Inflammatory macrophage (primary cell): ENCODE data around the gene NDUFS1.
"Not testable (repeated sequence)": the region's sequence is repeated elsewhere in the genome, so short reads cannot be mapped to it uniquely, and the experiment has no call there.

Experiments
- DNase-seq, 2 donors: peaks; one replicate each; pipeline ENCODE4 v3.0.0-alpha.2; 2020 to 2022
- total RNA-seq, 18 experiments: gene quantifications; one replicate each; lab custom pipeline; 2026; ENCODE audit warnings: mixed read lengths in 6 of 18, inconsistent platforms in 2 of 18; lab: John Stamatoyannopoulos, UW

The NDUFS1 gene
- 105 to 300 (median 240) reads per million in 18 experiments for total RNA-seq

DNA sequence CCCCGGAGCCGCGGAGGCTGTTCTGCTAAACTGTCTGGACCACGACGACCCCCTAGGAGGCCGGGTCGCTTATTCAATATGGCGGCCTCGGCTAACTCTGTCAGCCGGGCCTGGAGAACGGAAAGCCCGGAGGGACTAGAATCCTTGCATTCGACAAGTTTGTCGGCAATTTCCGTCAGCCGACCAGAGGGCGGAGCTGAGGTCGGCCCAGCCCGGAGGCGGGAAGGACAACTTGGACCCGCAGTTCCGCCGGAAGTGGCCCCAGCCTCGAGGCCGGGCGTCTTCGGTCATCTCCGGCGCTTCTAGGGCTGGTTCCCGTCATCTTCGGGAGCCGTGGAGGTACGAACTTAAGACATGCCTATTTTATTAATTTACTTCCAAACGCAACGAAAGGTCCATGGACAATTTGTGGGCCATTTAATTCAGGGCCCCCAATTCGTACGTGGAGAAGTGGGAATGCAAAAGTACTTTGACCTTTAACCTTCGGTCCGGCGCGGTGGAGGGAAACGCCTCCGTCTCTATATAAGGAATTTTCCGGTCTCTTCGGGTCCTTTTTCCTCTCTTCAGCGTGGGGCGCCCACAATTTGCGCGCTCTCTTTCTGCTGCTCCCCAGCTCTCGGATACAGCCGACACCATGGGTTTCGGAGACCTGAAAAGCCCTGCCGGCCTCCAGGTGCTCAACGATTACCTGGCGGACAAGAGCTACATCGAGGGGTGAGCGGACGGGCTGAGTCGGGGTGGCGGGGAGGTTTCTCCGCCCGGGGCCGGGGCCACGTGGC lies at the start of gene NDUFS1, which contains the start of gene EEF1B2:
Gene NDUFS1 (minus strand): TSS at position 99 of the 779 bp plus-strand sequence. CDS start 5,766 bp downstream, outside the sequence.
Gene EEF1B2 (plus strand): TSS at position 550 of the 779 bp plus-strand sequence. CDS start 85 bp downstream, at position 635.
- peak; percentile 98 to 99 for DNase-seq

DNA sequence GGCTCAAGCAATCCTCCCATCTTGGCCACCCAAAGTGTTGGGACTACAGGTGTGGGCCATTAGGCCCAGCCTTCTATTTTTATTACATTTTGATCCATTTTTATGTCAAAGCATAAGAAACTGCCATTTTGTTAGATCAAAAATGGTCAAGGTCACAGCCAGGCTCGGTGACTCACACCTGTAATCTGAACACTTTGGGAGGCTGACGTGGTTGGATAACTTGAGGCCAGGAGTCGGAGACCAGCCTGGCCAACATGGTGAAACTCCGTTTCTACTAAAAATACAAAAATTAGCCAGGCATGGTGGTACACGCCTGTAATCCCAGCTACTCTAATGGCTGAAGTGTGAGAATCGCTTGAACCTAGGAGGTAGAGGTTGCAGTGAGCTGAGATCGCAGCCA lies 49.7 kb upstream of the NDUFS1 start:
- DNase-seq: no peak

DNA sequence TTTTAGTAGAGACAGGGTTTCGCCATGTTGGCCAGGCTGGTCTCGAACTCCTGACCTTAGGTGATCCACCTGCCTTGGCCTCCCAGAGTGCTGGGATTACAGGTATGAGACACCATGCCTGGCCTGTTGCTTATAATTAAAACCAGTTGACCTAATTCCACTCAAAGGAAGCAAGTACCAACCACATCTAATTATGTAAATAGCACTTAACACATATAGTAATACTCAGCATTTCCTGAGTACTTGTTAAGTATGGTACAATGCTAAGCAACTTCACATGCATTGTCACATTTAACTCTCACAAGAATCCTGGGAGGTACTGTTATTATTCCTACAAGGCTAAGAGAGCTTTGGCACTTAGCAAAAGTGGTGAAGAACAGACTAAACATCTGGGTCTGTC lies 48.1 kb upstream of the NDUFS1 start:
- not testable (repeated sequence) for DNase-seq

DNA sequence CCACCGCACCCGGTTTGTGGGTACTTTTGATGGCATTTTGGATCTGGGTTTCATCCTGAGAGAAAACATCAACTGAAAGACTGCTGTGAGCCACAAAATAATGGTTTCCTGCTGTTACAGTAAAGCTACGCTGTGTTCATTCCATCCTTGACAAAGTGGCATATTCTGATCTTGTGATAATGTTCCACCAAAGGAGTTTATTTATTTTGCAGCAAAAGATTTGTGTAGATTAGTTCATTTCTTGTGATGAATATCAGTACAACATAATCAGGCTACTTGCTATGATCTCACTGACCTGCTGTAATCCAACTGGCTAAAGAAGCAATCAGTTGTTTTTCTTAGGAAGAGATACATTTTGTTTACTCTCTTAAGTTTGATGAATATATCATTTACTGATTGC lies 45.5 kb upstream of the NDUFS1 start:
- DNase-seq: no peak

DNA sequence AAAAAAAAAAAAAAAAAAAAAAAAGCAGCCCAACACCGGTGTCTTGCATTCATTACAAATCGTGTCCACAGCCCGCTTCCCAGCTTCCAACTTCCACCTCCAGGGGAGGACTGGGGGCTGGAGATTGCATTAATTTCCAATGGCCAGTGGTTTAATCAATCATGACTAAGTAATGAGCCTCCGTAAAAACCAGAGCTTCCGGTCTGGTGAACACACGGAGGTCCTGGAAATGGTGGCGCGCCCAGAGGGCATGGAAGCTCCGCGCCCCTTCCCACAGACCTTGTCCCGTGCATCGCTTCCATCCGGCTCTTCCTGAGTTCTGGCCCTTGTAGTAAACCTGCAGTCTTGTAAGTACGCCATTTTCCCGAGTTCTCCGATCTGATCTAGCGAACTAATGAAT lies 44.1 kb upstream of the NDUFS1 start:
- DNase-seq: no peak

DNA sequence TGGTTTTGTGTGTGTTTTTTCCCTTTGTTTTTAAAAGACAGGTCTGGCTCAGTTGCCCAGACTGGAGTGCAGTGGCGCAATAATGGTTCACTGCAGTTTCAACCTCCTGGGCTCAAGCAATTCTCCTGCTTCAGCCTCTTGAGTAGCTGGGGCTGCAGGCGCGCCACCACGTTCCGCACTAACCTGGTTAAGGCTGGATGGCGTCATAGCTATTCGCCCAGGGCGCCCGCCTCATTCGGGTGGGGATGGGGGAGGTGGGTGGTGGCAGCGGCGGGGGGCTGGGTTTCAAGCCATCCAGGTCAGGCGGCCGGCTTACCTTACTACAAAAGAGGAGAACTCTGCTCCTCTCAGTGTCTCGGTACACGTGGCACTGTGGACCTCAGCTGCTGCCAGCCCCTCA lies 43.2 kb upstream of the NDUFS1 start:
- no peak for DNase-seq

DNA sequence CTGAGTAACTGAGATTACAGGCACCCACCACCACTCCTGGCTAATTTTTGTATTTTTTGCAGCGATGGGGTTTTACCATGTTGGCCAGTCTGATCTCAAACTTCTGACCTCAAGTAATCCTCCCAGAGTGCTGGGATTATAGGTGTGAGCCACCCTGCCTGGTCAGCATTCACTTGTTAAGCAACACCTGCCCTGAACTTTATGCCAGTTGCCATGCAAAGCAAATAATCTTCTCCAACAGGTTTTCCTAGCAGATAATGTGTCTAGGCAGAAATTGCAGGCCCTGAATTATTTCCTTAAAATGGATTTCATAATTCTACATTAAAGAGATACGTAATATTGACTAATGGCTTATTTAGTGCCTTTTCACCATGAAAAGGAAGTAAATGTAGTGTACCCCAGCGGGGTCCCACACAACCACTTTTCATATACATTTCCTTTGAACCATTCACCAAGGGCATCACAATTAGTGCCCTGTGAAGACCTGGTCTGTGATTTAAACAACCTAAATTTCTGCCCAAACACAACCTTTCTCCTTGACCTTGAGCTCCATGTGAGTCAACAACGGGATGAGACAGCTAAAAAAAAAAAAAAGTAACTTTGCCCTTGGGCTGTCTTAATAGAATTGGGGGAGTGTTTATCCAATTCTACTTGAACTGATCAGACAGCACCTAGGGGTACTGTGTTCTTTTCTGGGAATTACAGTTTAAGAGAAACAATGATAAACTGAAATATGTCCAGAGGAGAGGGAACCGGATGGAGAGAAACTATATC lies 42.0 kb upstream of the NDUFS1 start:
- DNase-seq: no peak

DNA sequence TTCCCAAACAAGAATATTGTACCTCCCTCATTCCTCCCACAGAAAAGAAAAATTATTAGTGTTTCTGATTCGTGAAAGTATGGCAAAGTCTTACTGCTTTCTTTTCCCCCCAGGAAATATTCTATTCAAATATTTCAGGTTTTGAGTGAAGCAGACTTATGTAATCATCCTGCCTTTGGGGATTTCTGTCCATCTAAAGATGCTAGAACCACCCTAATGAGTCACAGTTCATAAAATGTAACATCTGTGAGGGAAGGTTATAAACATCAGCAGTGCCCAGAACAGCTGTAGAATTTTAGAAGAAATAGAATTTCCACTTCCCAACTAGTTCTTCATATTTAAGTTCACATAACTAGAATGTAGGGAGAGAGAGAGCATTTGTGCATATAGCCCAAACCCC lies 39.4 kb upstream of the NDUFS1 start:
- no peak for DNase-seq

DNA sequence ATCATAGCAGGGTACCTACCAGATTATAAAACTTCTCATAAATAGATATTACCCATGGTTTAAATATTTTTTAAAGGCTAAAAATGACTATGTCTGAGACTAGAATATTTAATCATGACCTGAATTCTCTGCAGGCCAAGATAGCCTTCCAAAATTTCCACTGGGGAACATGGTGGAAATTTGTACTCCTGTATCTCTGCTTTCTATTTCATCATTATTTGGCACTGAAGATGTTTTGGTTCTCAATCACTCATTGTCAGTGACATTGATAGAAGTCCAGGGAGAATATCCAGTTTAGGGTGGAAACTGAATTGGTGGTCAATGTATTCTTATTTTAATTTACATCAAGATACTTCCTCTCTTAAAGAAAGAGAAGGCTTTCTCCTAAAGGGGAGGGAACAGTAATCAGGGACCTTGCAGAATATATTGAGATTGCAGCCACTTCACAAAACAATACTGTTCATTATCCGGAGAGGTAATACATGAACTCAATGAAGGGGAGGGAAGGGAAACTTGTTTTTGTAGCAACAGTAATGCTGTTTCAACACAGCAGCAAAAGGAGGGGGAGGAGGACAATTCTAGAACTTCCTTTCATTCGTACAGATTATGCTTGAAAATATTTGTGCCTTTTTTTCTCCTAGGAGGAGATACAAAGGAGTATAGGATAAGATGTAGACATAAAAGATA lies 34.6 kb upstream of the NDUFS1 start:
- DNase-seq: peak; percentile 29 to 31

DNA sequence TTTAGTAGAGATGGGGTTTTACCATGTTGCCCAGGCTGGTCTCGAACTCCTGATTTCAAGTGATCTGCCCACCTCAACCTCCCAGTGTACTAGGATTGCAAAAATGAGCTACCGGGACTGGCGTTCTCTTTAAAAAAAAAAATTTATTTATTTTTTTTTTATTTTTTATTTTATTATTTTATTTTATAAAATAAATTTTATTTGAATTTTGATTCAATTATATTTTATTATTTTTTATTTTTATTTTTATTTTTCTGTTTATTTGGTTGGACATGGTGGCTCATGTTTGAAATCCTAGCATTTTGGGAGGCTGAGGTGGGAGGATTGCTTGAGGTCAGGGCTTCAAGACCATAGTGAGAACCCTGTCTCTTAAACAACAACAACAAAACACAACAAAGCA lies 32.9 kb upstream of the NDUFS1 start:
- DNase-seq: no peak

DNA sequence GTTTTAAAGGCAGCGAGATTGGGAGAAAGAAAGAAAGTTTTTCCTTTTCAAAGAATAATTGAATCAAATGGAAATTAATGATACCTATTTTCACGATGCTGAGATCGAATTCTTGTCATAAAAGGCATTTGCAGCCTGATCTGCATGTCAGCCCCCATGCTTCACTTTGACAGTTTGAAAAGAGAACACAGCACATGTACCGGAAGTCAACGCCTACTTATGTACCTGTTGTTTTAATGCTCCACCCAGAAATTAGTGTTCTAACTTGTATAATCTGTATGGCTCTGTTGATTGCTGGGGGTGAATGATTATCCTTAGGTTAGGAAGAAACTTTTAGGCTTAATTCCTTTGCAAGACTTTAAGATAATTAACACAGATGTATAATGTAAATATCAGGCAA lies 31.4 kb upstream of the NDUFS1 start:
- no peak for DNase-seq

DNA sequence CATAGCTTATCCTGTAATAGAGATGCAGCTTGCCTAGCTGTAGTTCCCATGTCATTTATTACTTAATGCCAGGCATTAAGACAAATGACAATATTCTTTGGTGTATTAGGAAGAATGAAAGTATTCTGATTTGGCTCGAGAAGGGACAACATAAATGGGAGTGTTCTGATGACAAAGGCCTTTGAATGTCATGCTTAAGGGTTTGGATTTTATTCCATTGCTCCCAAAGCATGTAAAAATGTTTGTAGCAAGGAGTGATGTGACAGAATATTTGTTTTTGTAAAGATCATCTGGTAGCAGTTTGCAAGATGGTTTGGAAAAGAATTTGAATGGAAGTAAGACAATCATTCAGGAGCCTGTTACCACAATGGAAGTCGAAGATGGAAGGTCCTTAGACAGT lies 30.9 kb upstream of the NDUFS1 start:
- no peak for DNase-seq

DNA sequence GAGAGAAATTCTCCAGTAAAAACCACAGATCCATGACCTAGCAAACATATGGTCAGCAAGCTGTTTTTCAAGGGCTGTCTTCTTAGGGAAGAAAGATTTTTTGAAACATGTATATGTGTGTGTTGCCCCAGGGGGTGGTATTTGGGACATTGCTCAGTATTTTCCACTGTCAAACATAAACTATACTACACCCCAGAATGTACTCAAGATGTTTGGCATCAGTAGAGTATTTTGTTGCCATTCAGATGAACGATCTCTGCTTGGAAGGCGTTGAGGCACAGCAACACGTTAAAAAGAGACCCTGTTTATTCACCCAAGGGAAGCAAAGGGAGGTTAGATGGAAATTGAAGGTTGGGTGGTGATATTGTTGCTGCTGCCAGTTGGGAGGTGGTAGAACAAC lies 30.4 kb upstream of the NDUFS1 start:
- no peak for DNase-seq

DNA sequence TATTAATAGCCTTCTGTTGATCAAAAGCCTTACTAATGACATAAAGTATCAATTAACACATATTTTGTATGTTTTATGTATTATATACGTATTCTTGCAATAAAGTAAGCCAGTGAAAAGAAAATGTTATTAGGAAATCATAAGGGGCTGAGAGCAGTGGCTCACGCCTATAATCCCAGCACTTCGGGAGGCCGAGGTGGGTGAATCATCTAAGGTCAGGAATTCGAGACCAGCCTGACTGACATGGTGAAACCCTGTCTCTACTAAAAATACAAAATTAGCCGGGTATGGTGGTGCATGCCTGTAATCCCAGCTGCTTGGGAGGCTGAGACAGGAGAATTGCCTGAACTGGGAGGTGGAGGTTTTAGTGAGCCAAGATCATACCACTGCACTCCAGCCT lies 22.3 kb upstream of the NDUFS1 start:
- DNase-seq: not testable (repeated sequence)

DNA sequence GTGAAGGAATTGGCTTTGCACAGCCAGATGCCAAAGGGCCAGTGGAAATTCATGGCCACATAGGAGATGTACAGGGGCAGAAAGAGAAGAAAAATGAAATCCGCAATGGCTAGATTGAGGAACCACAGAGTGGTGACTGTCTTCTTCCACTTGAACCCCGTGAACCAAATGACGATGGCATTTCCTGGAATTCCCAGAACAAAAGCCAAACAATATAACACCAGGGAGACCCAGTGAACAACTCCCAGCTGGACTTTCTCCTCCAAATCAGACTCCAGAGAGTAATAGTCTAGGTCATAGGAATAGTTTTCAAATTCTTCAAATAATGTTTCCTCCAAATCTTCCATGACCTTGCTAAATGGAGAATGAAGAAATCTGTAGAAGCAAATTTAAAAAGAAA lies 17.7 kb upstream of the NDUFS1 start:
- DNase-seq: no peak

DNA sequence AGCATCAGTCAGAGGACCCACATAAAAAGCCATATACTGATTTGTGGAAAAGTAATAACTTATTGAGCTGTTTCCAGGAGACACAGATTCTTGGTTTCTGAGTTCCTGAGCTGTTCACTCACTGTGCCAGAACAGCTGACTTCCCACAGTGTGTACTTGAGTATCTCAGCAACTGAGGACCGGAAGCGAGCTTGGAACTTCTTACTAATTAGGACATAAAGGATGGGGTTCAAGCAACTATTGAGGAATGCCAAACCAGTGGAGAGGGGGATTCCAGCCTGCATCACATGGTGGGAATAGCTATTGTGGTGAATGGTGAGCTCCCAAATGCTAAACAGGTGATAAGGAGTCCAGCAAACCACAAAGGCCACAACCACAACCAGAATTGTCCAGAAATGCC lies 16.9 kb upstream of the NDUFS1 start:
- DNase-seq: no peak

DNA sequence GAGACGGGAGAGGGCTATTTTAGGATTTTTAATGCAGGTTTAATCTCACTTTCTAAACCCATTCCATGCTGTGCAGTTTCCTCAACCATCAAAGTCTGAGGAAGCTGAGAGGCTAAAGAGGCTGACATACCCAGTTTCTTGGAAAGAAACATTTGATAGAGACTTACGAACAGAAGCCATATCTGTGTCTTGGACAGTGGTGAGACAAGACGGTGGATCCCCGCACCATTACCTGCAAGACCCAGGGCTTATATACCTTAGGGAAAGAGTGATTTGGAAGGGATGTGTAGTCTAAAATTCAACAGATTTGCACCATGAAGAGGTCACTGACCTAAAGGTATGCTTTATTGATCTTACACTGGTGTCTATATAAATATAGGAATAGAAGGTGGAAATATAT lies 13.9 kb upstream of the NDUFS1 start:
- no peak for DNase-seq

DNA sequence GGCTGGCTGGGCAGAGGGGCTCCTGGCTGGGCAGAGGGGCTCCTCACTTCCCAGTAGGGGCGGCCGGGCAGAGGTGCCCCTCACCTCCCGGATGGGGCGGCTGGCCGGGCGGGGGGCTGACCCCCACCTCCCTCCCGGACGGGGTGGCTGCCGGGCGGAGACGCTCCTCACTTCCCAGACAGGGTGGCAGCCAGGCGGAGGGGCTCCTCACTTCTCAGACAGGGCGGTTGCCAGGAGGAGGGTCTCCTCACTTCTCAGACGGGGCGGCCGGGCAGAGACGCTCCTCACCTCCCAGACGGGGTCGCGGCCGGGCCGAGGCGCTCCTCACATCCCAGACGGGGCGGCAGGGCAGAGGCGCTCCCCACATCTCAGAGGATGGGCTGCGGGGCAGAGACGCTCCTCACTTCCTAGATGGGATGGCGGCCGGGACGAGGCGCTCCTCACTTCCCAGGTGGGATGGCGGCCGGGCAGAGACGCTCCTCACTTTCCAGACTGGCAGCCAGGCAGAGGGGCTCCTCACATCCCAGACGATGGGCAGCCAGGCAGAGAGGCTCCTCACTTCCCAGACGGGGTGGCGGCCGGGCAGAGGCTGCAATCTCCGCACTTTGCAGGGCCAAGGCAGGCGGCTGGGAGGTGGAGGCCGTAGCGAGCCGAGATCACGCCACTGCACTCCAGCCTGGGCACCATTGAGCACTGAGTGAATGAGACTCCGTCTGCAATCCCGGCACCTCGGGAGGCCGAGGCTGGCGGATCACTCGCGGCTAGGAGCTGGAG lies 12.6 kb upstream of the NDUFS1 start:
- DNase-seq: not testable (repeated sequence)

DNA sequence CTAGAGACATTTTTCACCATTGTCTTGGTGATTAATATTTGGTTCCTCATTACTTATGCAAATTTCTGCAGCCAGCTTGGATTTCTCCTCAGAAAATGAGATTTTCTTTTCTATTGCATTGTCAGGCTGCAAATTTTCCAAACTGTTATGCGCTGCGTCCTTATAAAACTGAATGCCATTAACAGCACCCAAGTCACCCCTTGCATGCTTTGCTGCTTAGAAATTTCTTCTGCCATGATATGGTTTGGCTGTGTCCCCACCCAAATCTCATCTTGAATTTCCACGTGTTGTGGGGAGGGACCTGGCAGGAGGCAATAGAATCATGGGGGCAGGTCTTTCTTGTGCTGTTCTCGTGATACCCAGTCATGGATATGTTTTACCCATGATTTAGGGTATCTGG lies 9.0 kb upstream of the NDUFS1 start:
- DNase-seq: not testable (repeated sequence)

DNA sequence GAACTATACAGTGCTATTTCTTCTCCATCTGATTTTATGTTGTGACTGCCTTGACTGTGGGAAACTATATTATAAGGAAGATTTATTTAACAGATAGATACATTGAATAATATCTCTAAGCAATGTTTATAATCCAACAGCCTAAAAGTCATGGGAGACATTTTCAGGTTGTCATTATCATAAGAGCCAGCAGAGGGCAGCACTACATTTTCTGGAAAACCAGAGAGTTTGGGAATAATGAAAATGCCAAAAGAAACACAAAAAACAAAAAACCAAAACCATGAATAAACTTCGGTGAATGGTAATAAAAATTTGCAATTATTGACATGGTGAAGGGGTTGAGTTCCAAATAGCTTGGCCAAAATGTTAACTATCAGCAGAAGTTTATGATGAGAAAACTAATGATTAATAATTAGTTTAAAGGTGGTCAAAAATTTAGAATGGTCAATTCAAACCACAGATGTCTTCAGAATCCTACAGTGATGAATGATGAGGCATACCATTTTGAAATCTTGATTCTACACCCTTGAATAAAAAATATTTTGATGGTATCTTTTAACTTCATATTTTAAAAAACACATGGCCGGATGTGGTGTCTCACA lies 5.1 kb upstream of the NDUFS1 start:
- DNase-seq: peak; percentile 41 to 53

DNA sequence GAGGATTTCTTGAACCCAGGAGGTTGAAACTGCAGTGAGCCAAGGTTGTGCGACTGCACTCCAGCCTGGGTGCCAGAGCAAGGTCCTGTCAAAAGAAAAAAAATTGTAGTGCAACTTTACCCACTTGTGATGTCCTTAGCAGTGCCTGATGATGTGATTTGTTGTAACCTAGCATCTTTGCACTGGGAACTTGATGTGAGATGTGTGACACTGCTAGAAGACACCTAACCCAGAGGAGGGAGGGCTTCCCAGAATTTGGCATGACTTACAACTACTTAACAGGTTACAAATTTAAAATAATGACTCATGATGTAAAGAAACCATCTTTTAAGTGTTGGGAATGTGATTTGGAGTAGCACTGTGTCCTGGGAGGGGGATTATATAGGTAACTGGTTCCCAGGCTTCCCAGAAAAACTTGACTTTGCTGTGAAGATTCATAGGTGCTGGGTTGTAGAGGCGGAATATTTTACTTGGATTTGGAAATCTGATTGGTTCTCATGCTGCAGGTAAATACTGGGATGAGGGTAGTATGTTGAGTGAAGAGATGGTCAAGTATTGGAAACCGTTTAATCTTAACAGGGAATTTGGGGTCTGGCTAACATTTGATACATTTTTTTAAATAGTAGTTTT lies 4.1 kb upstream of the NDUFS1 start:
- no peak for DNase-seq

DNA sequence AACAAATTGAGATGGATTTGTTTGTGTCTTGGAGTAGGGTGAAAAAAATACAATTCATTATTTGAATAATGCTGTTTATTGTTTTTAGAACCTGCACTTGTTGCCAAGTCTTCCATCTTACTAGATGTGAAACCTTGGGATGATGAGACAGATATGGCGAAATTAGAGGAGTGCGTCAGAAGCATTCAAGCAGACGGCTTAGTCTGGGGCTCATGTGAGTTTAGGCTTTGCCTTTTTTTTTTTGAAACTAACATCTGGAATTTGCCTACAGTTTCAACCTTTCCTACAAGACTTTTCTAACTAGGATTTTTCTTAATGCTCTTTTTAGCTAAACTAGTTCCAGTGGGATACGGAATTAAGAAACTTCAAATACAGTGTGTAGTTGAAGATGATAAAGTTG lies 3.2 kb upstream of the NDUFS1 start:
- not testable (repeated sequence) for DNase-seq
